Measurements from ENCODE around the gene BCOR. TPM values are rescaled to one million over a fixed set of nuclear protein-coding genes. Genes with fewer than 3 reads are reported as not detected.

BCOR gene
- total and polyA plus RNA-seq, 9 of the 15 experiments (the other 6 are each of a cell fraction or from before 2014, with no cell fraction given), result 27.5 to 113 (median 37.6) TPM

DNA sequence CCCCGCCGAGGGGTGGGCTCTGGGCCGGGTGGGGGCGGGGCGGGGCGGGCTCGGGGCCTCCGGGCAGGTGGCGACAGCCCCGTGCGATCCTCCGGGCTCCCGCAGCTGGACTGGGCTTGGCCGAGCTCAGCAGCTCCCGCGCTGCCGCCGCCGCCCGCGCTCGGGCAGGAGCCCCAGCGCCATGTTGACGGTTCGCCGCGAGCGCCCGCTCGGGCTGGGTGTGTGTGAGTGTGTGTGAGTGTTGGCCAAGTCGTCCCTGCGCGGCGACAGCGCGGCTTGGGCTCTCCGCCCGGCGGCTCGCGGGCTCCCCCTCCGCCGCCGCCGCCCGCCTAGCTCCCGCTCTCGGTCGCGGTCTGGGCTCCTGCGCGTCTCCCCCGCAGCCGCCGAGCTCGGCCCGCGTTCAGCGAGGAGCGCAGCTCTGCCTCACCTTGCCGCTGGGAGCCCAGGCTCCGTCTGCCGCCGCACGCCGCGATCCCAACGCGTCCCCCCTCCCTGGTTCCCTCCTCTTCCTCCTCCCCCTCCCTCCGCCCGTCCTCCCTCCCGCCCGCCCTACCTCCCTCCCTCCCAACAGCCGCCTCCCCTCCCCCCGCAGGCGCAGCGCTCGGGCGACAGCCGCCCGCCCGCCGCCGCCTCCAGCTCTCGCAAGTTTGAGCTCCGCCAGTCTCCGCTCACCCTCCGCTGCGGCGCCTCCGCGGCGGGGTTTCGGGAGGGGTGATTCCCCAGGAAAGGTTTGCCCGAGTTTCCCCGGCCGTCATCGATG lies at the start of gene BCOR (continued):
- TF ChIP-seq, protein P1, sequence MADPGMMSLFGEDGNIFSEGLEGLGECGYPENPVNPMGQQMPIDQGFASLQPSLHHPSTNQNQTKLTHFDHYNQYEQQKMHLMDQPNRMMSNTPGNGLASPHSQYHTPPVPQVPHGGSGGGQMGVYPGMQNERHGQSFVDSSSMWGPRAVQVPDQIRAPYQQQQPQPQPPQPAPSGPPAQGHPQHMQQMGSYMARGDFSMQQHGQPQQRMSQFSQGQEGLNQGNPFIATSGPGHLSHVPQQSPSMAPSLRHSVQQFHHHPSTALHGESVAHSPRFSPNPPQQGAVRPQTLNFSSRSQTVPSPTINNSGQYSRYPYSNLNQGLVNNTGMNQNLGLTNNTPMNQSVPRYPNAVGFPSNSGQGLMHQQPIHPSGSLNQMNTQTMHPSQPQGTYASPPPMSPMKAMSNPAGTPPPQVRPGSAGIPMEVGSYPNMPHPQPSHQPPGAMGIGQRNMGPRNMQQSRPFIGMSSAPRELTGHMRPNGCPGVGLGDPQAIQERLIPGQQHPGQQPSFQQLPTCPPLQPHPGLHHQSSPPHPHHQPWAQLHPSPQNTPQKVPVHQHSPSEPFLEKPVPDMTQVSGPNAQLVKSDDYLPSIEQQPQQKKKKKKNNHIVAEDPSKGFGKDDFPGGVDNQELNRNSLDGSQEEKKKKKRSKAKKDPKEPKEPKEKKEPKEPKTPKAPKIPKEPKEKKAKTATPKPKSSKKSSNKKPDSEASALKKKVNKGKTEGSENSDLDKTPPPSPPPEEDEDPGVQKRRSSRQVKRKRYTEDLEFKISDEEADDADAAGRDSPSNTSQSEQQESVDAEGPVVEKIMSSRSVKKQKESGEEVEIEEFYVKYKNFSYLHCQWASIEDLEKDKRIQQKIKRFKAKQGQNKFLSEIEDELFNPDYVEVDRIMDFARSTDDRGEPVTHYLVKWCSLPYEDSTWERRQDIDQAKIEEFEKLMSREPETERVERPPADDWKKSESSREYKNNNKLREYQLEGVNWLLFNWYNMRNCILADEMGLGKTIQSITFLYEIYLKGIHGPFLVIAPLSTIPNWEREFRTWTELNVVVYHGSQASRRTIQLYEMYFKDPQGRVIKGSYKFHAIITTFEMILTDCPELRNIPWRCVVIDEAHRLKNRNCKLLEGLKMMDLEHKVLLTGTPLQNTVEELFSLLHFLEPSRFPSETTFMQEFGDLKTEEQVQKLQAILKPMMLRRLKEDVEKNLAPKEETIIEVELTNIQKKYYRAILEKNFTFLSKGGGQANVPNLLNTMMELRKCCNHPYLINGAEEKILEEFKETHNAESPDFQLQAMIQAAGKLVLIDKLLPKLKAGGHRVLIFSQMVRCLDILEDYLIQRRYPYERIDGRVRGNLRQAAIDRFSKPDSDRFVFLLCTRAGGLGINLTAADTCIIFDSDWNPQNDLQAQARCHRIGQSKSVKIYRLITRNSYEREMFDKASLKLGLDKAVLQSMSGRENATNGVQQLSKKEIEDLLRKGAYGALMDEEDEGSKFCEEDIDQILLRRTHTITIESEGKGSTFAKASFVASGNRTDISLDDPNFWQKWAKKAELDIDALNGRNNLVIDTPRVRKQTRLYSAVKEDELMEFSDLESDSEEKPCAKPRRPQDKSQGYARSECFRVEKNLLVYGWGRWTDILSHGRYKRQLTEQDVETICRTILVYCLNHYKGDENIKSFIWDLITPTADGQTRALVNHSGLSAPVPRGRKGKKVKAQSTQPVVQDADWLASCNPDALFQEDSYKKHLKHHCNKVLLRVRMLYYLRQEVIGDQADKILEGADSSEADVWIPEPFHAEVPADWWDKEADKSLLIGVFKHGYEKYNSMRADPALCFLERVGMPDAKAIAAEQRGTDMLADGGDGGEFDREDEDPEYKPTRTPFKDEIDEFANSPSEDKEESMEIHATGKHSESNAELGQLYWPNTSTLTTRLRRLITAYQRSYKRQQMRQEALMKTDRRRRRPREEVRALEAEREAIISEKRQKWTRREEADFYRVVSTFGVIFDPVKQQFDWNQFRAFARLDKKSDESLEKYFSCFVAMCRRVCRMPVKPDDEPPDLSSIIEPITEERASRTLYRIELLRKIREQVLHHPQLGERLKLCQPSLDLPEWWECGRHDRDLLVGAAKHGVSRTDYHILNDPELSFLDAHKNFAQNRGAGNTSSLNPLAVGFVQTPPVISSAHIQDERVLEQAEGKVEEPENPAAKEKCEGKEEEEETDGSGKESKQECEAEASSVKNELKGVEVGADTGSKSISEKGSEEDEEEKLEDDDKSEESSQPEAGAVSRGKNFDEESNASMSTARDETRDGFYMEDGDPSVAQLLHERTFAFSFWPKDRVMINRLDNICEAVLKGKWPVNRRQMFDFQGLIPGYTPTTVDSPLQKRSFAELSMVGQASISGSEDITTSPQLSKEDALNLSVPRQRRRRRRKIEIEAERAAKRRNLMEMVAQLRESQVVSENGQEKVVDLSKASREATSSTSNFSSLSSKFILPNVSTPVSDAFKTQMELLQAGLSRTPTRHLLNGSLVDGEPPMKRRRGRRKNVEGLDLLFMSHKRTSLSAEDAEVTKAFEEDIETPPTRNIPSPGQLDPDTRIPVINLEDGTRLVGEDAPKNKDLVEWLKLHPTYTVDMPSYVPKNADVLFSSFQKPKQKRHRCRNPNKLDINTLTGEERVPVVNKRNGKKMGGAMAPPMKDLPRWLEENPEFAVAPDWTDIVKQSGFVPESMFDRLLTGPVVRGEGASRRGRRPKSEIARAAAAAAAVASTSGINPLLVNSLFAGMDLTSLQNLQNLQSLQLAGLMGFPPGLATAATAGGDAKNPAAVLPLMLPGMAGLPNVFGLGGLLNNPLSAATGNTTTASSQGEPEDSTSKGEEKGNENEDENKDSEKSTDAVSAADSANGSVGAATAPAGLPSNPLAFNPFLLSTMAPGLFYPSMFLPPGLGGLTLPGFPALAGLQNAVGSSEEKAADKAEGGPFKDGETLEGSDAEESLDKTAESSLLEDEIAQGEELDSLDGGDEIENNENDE (IDR thresholded peaks at IDR 0.05; ENCODE audit: low read depth, low read length), result no peak
- TF ChIP-seq, protein P2, sequence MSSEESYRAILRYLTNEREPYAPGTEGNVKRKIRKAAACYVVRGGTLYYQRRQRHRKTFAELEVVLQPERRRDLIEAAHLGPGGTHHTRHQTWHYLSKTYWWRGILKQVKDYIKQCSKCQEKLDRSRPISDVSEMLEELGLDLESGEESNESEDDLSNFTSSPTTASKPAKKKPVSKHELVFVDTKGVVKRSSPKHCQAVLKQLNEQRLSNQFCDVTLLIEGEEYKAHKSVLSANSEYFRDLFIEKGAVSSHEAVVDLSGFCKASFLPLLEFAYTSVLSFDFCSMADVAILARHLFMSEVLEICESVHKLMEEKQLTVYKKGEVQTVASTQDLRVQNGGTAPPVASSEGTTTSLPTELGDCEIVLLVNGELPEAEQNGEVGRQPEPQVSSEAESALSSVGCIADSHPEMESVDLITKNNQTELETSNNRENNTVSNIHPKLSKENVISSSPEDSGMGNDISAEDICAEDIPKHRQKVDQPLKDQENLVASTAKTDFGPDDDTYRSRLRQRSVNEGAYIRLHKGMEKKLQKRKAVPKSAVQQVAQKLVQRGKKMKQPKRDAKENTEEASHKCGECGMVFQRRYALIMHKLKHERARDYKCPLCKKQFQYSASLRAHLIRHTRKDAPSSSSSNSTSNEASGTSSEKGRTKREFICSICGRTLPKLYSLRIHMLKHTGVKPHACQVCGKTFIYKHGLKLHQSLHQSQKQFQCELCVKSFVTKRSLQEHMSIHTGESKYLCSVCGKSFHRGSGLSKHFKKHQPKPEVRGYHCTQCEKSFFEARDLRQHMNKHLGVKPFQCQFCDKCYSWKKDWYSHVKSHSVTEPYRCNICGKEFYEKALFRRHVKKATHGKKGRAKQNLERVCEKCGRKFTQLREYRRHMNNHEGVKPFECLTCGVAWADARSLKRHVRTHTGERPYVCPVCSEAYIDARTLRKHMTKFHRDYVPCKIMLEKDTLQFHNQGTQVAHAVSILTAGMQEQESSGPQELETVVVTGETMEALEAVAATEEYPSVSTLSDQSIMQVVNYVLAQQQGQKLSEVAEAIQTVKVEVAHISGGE (CRISPR knock-in tag; IDR thresholded peaks at IDR 0.05), result no peak
- TF ChIP-seq, protein P3, sequence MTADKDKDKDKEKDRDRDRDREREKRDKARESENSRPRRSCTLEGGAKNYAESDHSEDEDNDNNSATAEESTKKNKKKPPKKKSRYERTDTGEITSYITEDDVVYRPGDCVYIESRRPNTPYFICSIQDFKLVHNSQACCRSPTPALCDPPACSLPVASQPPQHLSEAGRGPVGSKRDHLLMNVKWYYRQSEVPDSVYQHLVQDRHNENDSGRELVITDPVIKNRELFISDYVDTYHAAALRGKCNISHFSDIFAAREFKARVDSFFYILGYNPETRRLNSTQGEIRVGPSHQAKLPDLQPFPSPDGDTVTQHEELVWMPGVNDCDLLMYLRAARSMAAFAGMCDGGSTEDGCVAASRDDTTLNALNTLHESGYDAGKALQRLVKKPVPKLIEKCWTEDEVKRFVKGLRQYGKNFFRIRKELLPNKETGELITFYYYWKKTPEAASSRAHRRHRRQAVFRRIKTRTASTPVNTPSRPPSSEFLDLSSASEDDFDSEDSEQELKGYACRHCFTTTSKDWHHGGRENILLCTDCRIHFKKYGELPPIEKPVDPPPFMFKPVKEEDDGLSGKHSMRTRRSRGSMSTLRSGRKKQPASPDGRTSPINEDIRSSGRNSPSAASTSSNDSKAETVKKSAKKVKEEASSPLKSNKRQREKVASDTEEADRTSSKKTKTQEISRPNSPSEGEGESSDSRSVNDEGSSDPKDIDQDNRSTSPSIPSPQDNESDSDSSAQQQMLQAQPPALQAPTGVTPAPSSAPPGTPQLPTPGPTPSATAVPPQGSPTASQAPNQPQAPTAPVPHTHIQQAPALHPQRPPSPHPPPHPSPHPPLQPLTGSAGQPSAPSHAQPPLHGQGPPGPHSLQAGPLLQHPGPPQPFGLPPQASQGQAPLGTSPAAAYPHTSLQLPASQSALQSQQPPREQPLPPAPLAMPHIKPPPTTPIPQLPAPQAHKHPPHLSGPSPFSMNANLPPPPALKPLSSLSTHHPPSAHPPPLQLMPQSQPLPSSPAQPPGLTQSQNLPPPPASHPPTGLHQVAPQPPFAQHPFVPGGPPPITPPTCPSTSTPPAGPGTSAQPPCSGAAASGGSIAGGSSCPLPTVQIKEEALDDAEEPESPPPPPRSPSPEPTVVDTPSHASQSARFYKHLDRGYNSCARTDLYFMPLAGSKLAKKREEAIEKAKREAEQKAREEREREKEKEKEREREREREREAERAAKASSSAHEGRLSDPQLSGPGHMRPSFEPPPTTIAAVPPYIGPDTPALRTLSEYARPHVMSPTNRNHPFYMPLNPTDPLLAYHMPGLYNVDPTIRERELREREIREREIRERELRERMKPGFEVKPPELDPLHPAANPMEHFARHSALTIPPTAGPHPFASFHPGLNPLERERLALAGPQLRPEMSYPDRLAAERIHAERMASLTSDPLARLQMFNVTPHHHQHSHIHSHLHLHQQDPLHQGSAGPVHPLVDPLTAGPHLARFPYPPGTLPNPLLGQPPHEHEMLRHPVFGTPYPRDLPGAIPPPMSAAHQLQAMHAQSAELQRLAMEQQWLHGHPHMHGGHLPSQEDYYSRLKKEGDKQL (CRISPR knock-in tag; IDR thresholded peaks at IDR 0.05; ENCODE audit: borderline replicate concordance), result no peak
